PFSK-1 (cell line): ENCODE results near the gene TCF7L1.

Experiments
- FOXP2 ChIP-seq: optimal IDR thresholded peaks from 2 replicates; pipeline ENCODE3; 2011; ENCODE audit warnings: borderline replicate concordance, control low read depth, inconsistent platforms; ENCODE audit not compliant: insufficient read depth; ENCODE audit errors: extremely low read length, extremely low read depth
- POLR2AphosphoS5 ChIP-seq: IDR thresholded peaks from 2 replicates; pipeline ENCODE4 v1.6.1; 2012; ENCODE audit warnings: low read depth, mild to moderate bottlenecking, control low read depth, low read length, moderate library complexity
- SIN3A ChIP-seq: IDR thresholded peaks from 2 replicates; pipeline ENCODE4 v1.6.1; 2012; ENCODE audit warnings: mild to moderate bottlenecking, low read length, moderate library complexity, borderline replicate concordance; ENCODE audit not compliant: insufficient read depth
- TAF1 ChIP-seq: IDR thresholded peaks from 2 replicates; pipeline ENCODE4 v1.6.1; 2012; ENCODE audit warnings: low read length, control low read depth, borderline replicate concordance; ENCODE audit not compliant: insufficient read depth
- TF ChIP-seq, protein P1 (sequence below), 2 experiments: IDR thresholded peaks; 2 replicates each; pipeline versions ENCODE4 v1.6.1 to v1.8.0; 2011 to 2012; ENCODE audit warnings: low read depth in 2 of 2, low read length in 2 of 2, control low read depth in 1 of 2, inconsistent platforms in 1 of 2, mild to moderate bottlenecking in 1 of 2, moderate library complexity in 1 of 2; ENCODE audit not compliant: insufficient read depth in 1 of 2

The TCF7L1 gene

GRCh38 chr2:85318222-85319074 is 185.3 kb downstream of the TCF7L1 start:
- no peak for TF ChIP-seq SIN3A
- no peak for TF ChIP-seq POLR2AphosphoS5
- no peak for TF ChIP-seq FOXP2
- TF ChIP-seq, protein P1, sequence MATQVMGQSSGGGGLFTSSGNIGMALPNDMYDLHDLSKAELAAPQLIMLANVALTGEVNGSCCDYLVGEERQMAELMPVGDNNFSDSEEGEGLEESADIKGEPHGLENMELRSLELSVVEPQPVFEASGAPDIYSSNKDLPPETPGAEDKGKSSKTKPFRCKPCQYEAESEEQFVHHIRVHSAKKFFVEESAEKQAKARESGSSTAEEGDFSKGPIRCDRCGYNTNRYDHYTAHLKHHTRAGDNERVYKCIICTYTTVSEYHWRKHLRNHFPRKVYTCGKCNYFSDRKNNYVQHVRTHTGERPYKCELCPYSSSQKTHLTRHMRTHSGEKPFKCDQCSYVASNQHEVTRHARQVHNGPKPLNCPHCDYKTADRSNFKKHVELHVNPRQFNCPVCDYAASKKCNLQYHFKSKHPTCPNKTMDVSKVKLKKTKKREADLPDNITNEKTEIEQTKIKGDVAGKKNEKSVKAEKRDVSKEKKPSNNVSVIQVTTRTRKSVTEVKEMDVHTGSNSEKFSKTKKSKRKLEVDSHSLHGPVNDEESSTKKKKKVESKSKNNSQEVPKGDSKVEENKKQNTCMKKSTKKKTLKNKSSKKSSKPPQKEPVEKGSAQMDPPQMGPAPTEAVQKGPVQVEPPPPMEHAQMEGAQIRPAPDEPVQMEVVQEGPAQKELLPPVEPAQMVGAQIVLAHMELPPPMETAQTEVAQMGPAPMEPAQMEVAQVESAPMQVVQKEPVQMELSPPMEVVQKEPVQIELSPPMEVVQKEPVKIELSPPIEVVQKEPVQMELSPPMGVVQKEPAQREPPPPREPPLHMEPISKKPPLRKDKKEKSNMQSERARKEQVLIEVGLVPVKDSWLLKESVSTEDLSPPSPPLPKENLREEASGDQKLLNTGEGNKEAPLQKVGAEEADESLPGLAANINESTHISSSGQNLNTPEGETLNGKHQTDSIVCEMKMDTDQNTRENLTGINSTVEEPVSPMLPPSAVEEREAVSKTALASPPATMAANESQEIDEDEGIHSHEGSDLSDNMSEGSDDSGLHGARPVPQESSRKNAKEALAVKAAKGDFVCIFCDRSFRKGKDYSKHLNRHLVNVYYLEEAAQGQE (IDR thresholded peaks at IDR 0.05; ENCODE audit: insufficient read depth in 1 of 2, low read depth in 2 of 2, low read length in 2 of 2): no peak
- TF ChIP-seq TAF1: no peak

- TF ChIP-seq POLR2AphosphoS5: no peak
- TF ChIP-seq, protein P1 (IDR thresholded peaks at IDR 0.05; ENCODE audit: insufficient read depth in 1 of 2, low read depth in 2 of 2, low read length in 2 of 2): no peak
- no peak for TF ChIP-seq FOXP2
- TF ChIP-seq SIN3A: no peak
- no peak for TF ChIP-seq TAF1
These were observed 186.6 kb downstream of the TCF7L1 start for GRCh38 chr2:85319796-85320195.

DNA sequence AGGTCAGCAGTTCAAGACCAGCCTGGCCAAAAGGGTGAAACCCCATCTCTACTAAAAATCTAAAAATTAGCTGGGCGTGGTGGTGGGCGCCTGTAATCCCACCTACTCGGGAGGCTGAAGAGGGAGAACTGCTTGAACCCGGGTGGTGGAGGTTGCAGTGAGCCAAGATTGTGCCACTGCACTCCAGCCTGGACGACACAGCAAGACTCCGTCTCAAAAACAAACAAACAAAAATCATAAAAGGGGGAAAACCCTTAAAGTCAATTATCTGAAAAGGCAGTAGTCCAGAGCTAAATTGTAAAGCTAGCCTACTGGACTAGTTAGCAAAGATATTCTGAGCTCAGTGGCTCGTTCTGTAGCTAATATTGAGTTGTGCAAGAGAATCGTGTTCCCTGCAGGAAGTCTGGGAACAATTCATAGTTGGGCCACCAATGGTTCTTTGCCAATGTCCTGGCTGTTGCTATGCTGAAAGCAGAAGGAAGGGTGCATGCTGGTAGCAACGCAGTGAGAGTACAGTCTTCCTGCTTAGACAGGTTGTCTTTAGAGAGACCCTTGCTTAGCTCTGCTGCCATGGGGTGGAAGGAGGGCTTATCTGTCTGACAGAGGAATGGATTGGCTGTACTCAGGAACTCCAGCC is 190.3 kb downstream of the TCF7L1 start:
- TF ChIP-seq, protein P1 (IDR thresholded peaks at IDR 0.05; ENCODE audit: insufficient read depth in 1 of 2, low read depth in 2 of 2, low read length in 2 of 2): no peak
- no peak for TF ChIP-seq POLR2AphosphoS5
- no peak for TF ChIP-seq TAF1
- TF ChIP-seq SIN3A: no peak
- no peak for TF ChIP-seq FOXP2

DNA sequence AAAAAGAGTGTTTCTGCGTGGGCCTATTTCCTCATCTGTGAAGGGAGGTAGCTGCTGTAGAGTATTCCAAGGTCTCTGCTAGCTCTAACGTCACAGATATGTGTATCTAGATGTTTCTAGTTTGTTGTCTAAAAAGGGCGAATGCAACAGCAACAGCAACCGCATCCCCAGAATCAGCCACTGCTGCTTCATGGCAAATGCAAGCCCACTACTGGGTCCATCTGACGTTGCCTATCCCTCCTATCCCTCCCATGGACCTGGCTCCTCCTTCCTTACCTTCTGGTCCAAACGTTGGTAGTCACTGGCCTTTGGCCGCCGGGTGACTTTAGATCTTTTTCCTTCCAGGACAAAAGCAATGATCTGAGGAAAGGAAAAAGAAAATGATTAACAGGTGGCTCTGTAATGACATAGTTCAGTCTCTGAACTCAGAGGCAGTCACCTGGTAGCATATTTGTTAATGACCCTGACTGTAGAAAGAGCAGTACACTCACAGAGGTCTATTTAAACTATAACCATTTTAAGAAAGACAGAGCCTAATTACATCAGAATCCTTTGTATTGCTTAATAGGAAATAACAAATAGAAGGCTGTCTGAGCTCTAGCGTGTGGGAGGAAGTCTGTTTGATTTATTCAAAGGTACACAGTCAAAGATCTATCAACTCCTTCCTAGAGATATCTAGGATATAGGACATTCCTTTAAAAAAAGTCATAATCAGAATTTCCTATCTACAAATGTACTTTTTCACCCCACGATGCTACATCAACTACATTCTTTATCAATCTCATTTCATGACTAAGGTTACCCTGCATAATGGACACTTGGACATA is 191.7 kb downstream of the TCF7L1 start:
- no peak for TF ChIP-seq POLR2AphosphoS5
- TF ChIP-seq FOXP2: no peak
- TF ChIP-seq SIN3A: no peak

GRCh38 chr2:85325466-85325811 is 192.2 kb downstream of the TCF7L1 start:
- no peak for TF ChIP-seq FOXP2
- TF ChIP-seq SIN3A: no peak
- no peak for TF ChIP-seq TAF1
- TF ChIP-seq, protein P1 (IDR thresholded peaks at IDR 0.05; ENCODE audit: insufficient read depth in 1 of 2, low read depth in 2 of 2, low read length in 2 of 2): no peak
- TF ChIP-seq POLR2AphosphoS5: no peak
